Measurements from ENCODE around the gene RGS3.
"Not testable (repeated sequence)": the region's sequence is repeated elsewhere in the genome, so short reads cannot be mapped to it uniquely, and the experiment has no call there.

RGS3 gene

GRCh38 chr9:113488490-113488889 is 25.0 kb downstream of the RGS3 start:
- DNase-seq (ENCODE audit: low read depth, low spot score): no peak

GRCh38 chr9:113491147-113491546 is 27.6 kb downstream of the RGS3 start:
- DNase-seq (ENCODE audit: low read depth, low spot score): not testable (repeated sequence)

GRCh38 chr9:113492343-113493202 is 29.0 kb downstream of the RGS3 start:
- no peak for DNase-seq (ENCODE audit: low read depth, low spot score)

GRCh38 chr9:113493203-113493520 is 29.6 kb downstream of the RGS3 start:
- DNase-seq (ENCODE audit: low read depth, low spot score): no peak

GRCh38 chr9:113495526-113495925 is 32.0 kb downstream of the RGS3 start:
- DNase-seq (ENCODE audit: low read depth, low spot score): no peak

GRCh38 chr9:113497051-113497450 is 33.5 kb downstream of the RGS3 start:
- no peak for DNase-seq (ENCODE audit: low read depth, low spot score)

GRCh38 chr9:113499153-113499875 is 35.8 kb downstream of the RGS3 start:
- DNase-seq (ENCODE audit: low read depth, low spot score): no peak

- DNase-seq (ENCODE audit: low read depth, low spot score): no peak
These were observed 36.5 kb downstream of the RGS3 start for GRCh38 chr9:113499876-113500497.

GRCh38 chr9:113501129-113501686 is 37.7 kb downstream of the RGS3 start:
- no peak for DNase-seq (ENCODE audit: low read depth, low spot score)

- no peak for DNase-seq (ENCODE audit: low read depth, low spot score)
These were observed 38.3 kb downstream of the RGS3 start for GRCh38 chr9:113501852-113502251.

GRCh38 chr9:113502427-113503034 is 39.0 kb downstream of the RGS3 start:
- no peak for DNase-seq (ENCODE audit: low read depth, low spot score)

- DNase-seq (ENCODE audit: low read depth, low spot score): no peak
These were observed 39.6 kb downstream of the RGS3 start for GRCh38 chr9:113503131-113503541.

- DNase-seq (ENCODE audit: low read depth, low spot score): no peak
These were observed 40.2 kb downstream of the RGS3 start for GRCh38 chr9:113503613-113504211.

- DNase-seq (ENCODE audit: low read depth, low spot score): no peak
These were observed 41.4 kb downstream of the RGS3 start for GRCh38 chr9:113504725-113505590.

GRCh38 chr9:113506090-113506589 is 42.6 kb downstream of the RGS3 start:
- no peak for DNase-seq (ENCODE audit: low read depth, low spot score)

- no peak for DNase-seq (ENCODE audit: low read depth, low spot score)
These were observed 43.7 kb downstream of the RGS3 start for GRCh38 chr9:113507256-113507655.

- DNase-seq (ENCODE audit: low read depth, low spot score): no peak
These were observed 44.7 kb downstream of the RGS3 start for GRCh38 chr9:113508111-113508749.

- no peak for DNase-seq (ENCODE audit: low read depth, low spot score)
These were observed 45.9 kb downstream of the RGS3 start for GRCh38 chr9:113509463-113509862.

GRCh38 chr9:113511047-113511521 is 47.6 kb downstream of the RGS3 start:
- no peak for DNase-seq (ENCODE audit: low read depth, low spot score)

Data from activated CD4-positive, CD25-positive, alpha-beta regulatory T cell treated with anti-CD3 and anti-CD28 coated beads, Interleukin-2, amount 50 U/mL, for 16 hours (primary cell).